DND-41 (cell line): Measurements from ENCODE around the gene MS4A1.

Experiments used
- ATAC-seq: fragments of 200-7000 bp; cut with Tn5 transposase; 3 replicates; pipeline ENCODE4 v1.9.1; 2021; ENCODE audit warnings: low read depth; ENCODE audit not compliant: insufficient read depth
- DNase-seq: peaks from one replicate; pipeline ENCODE4 v3.0.0-alpha.2; 2020
- H2AFZ ChIP-seq: 2 replicates; pipeline ENCODE4 v1.6.0; 2012; ENCODE audit warnings: low read depth, low read length
- H3K27ac ChIP-seq: 2 replicates; pipeline ENCODE4 v1.5.1; 2012; ENCODE audit warnings: low read length, inconsistent platforms
- H3K27me3 ChIP-seq: fragments of 200-600 bp; sonication (generic); 2 replicates; pipeline ENCODE4 v1.6.0; 2012; ENCODE audit warnings: low read length, mild to moderate bottlenecking, inconsistent platforms; ENCODE audit not compliant: insufficient read depth, poor library complexity
- H3K36me3 ChIP-seq: 2 replicates; pipeline ENCODE4 v1.5.1; 2012; ENCODE audit warnings: low read length, inconsistent platforms; ENCODE audit not compliant: insufficient read depth
- H3K4me1 ChIP-seq: 2 replicates; pipeline ENCODE4 v1.5.1; 2012; ENCODE audit warnings: mild to moderate bottlenecking, low read length; ENCODE audit not compliant: insufficient read depth
- H3K4me2 ChIP-seq: 2 replicates; pipeline ENCODE4 v1.6.0; 2012; ENCODE audit warnings: mild to moderate bottlenecking, moderate library complexity, low read length, inconsistent platforms; ENCODE audit not compliant: insufficient read depth
- H3K4me3 ChIP-seq, 2 experiments: fragments of 200-600 bp in 1 of 2; shearing (Covaris generic) in 1 of 2; 2 replicates each; pipeline ENCODE4 v1.5.1; 2012 to 2016; ENCODE audit warnings: inconsistent platforms in 2 of 2, low read length in 2 of 2, mild to moderate bottlenecking in 2 of 2, low read depth in 1 of 2, moderate library complexity in 1 of 2
- H3K79me2 ChIP-seq: 2 replicates; pipeline ENCODE4 v1.6.0; 2012; ENCODE audit warnings: low read length, inconsistent platforms; ENCODE audit not compliant: insufficient read depth
- H3K9ac ChIP-seq: 2 replicates; pipeline ENCODE4 v1.6.0; 2012; ENCODE audit warnings: low read depth, mild to moderate bottlenecking, inconsistent platforms, low read length, moderate library complexity
- H3K9me3 ChIP-seq: 2 replicates; pipeline ENCODE4 v1.5.1; 2012; ENCODE audit warnings: low read length, moderate library complexity, mild to moderate bottlenecking, inconsistent platforms; ENCODE audit not compliant: insufficient read depth, severe bottlenecking
- H4K20me1 ChIP-seq: 2 replicates; pipeline ENCODE4 v1.6.0; 2012; ENCODE audit warnings: low read length; ENCODE audit not compliant: insufficient read depth
- CTCF ChIP-seq: IDR thresholded peaks from 2 replicates; pipeline ENCODE4 v1.5.1; 2012; ENCODE audit warnings: borderline replicate concordance, low read length, moderate library complexity, mild to moderate bottlenecking; ENCODE audit not compliant: poor library complexity, severe bottlenecking; ENCODE audit errors: extremely low read depth
- EZH2 ChIP-seq: IDR thresholded peaks from 3 replicates; pipeline ENCODE4 v1.6.1; 2012; ENCODE audit warnings: borderline replicate concordance, low read depth, mild to moderate bottlenecking, moderate library complexity, low read length, inconsistent platforms; ENCODE audit not compliant: severe bottlenecking

The MS4A1 gene

GRCh38 chr11:60455531-60456042 is at the start of gene MS4A1:
Gene MS4A1 (plus strand): TSS chr11:60455847. CDS start chr11:60462375, 6,528 bp downstream.
- no peaks in the 10 kb centered on the region for H3K27me3 ChIP-seq
- no peak within 1 kb of the TSS for H3K9ac ChIP-seq
- H3K27ac ChIP-seq = no peak within 1 kb of the TSS
- H3K36me3 ChIP-seq = no peaks in the 10 kb centered on the region
- TF ChIP-seq EZH2 (no peak), CTCF (no peak)
- H3K4me2 ChIP-seq = no peak within 1 kb of the TSS
- no peaks in the 10 kb centered on the region for H4K20me1 ChIP-seq
- DNase-seq = no peak
- no peak for ATAC-seq
- H3K4me1 ChIP-seq = peaks cover 6% of the 10 kb centered on the region
- no peaks in the 10 kb centered on the region for H3K9me3 ChIP-seq
- no peak within 1 kb of the TSS for H3K4me3 ChIP-seq
- H2AFZ ChIP-seq = no peak within 1 kb of the TSS
- no peaks in the 10 kb centered on the region for H3K79me2 ChIP-seq

- ATAC-seq (no peak), DNase-seq (no peak)
- Histone ChIP-seq H3K9me3 (no peaks in the 10 kb centered on the region), H3K36me3 (no peaks in the 10 kb centered on the region), H3K9ac (no peak overlapping the region), H3K4me2 (no peak overlapping the region), H3K4me1 (no peaks in the 10 kb centered on the region), H3K27ac (no peak overlapping the region), H3K79me2 (no peaks in the 10 kb centered on the region), H4K20me1 (no peaks in the 10 kb centered on the region), H3K27me3 (no peaks in the 10 kb centered on the region), H3K4me3 (no peak overlapping the region), H2AFZ (no peak overlapping the region)
- TF ChIP-seq CTCF = no peak
- no peak for TF ChIP-seq EZH2
These were observed 35.6 kb upstream of the MS4A1 start for GRCh38 chr11:60420015-60420414.

- H3K4me1 ChIP-seq = no peaks in the 10 kb centered on the region
- no peaks in the 10 kb centered on the region for H3K36me3 ChIP-seq
- H3K9me3 ChIP-seq = no peaks in the 10 kb centered on the region
- H3K4me3 ChIP-seq = no peak overlapping the region
- DNase-seq (no peak), ATAC-seq (no peak)
- no peak overlapping the region for H3K27ac ChIP-seq
- TF ChIP-seq CTCF (no peak), EZH2 (no peak)
- H3K4me2 ChIP-seq = no peak overlapping the region
- no peaks in the 10 kb centered on the region for H4K20me1 ChIP-seq
- H2AFZ ChIP-seq = no peak overlapping the region
- no peak overlapping the region for H3K9ac ChIP-seq
- H3K27me3 ChIP-seq = no peaks in the 10 kb centered on the region
- H3K79me2 ChIP-seq = no peaks in the 10 kb centered on the region
These were observed 33.0 kb upstream of the MS4A1 start for GRCh38 chr11:60422609-60423008.

GRCh38 chr11:60428517-60428916 is 27.1 kb upstream of the MS4A1 start:
- Histone ChIP-seq H3K4me3 (no peak overlapping the region), H3K27me3 (no peaks in the 10 kb centered on the region), H3K9me3 (no peaks in the 10 kb centered on the region), H3K4me1 (no peaks in the 10 kb centered on the region), H3K27ac (no peak overlapping the region), H4K20me1 (no peaks in the 10 kb centered on the region), H3K9ac (no peak overlapping the region), H3K79me2 (no peaks in the 10 kb centered on the region), H3K4me2 (no peak overlapping the region), H3K36me3 (no peaks in the 10 kb centered on the region), H2AFZ (no peak overlapping the region)
- TF ChIP-seq EZH2 (no peak), CTCF (no peak)
- peak; percentile 5 for DNase-seq
- peak; percentile 37; the same call in 1 of the 3 replicates for ATAC-seq
